ENCODE measurements around the gene DOC2A.

DNA sequence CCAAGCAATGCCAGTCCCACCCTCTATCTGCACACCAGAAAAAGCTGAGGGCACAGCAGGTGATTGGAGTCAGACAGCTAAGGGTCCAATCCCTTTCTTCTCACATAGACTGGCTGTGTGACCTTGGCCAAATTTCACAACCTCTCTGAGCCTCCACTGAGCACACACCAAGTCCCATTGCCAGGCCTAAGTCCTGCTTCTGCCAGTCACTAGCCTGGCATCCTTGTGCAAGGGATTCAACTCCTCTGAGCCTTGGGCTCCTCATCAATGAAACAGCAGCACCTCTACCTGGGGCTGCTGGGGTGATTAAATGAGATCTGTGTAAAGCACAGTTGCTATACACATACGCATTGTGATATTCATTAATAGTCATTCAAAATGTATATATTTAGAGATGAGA, 35.8 kb upstream of the DOC2A start:
- TF ChIP-seq, protein P1, sequence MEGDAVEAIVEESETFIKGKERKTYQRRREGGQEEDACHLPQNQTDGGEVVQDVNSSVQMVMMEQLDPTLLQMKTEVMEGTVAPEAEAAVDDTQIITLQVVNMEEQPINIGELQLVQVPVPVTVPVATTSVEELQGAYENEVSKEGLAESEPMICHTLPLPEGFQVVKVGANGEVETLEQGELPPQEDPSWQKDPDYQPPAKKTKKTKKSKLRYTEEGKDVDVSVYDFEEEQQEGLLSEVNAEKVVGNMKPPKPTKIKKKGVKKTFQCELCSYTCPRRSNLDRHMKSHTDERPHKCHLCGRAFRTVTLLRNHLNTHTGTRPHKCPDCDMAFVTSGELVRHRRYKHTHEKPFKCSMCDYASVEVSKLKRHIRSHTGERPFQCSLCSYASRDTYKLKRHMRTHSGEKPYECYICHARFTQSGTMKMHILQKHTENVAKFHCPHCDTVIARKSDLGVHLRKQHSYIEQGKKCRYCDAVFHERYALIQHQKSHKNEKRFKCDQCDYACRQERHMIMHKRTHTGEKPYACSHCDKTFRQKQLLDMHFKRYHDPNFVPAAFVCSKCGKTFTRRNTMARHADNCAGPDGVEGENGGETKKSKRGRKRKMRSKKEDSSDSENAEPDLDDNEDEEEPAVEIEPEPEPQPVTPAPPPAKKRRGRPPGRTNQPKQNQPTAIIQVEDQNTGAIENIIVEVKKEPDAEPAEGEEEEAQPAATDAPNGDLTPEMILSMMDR (IDR thresholded peaks at IDR 0.05): no peak
- TF ChIP-seq POLR2AphosphoS5 (IDR thresholded peaks at IDR 0.05): no peak
